ENCODE data around the gene PLPP4. TPM values are rescaled to one million over a fixed set of nuclear protein-coding genes. Genes with fewer than 3 reads are reported as not detected.

Gene PLPP4
- total RNA-seq, 1 donor from 2014 or later: 2.5 TPM

DNA sequence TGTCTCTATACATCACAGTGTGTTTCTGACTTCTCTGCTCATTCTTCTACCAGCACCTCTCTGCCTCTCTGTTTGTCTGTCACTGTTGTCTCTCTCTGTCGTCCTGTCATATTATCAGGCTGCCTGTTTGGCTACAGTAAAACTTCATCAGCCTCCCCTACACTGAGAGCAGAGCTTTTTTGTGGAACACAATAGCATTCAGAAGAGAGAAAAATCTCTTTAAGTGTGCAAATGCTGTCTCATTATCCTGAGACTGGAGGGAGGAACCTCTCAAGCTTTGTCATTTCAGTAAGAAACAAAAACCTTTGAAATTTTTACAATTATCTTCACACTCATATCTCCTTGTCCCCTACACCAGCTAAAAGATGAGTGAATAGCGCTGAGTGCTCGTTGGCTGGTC is 148.4 kb downstream of the PLPP4 start:
- Histone ChIP-seq H3K4me1 (no peaks in the 10 kb centered on the region), H3K9me3 (no peaks in the 10 kb centered on the region), H3K27ac (no peak overlapping the region), H3K36me3 (no peaks in the 10 kb centered on the region), H3K4me3 (no peak overlapping the region), H3K27me3 (no peaks in the 10 kb centered on the region)
- no peak for TF ChIP-seq CTCF (IDR thresholded peaks at IDR 0.05)
- no peak for TF ChIP-seq POLR2AphosphoS5 (IDR thresholded peaks at IDR 0.05; ENCODE audit: insufficient read depth in 1 of 2, low read depth in 1 of 2)
- TF ChIP-seq POLR2A (IDR thresholded peaks at IDR 0.05): no peak
- DNase-seq (ENCODE audit: extremely low spot score in 2 of 2): no peak
- intact Hi-C loops (cut with DNase I): no loop called here

- intact Hi-C loops (cut with DNase I): no loop called here
- no peak for TF ChIP-seq POLR2A (IDR thresholded peaks at IDR 0.05)
- no peak for TF ChIP-seq CTCF (IDR thresholded peaks at IDR 0.05)
- TF ChIP-seq POLR2AphosphoS5 (IDR thresholded peaks at IDR 0.05; ENCODE audit: insufficient read depth in 1 of 2, low read depth in 1 of 2): no peak
- Histone ChIP-seq H3K9me3 (no peaks in the 10 kb centered on the region), H3K27ac (no peak overlapping the region), H3K36me3 (no peaks in the 10 kb centered on the region), H3K4me3 (no peak overlapping the region), H3K4me1 (no peaks in the 10 kb centered on the region), H3K27me3 (no peaks in the 10 kb centered on the region)
- DNase-seq (ENCODE audit: extremely low spot score in 2 of 2): no peak
Observed at GRCh38 chr10:120606051-120606764, 149.2 kb downstream of the PLPP4 start.

GRCh38 chr10:120607016-120607709 is 150.1 kb downstream of the PLPP4 start:
- intact Hi-C loops (cut with DNase I): no loop called here
- Histone ChIP-seq H3K27ac (no peak overlapping the region), H3K27me3 (no peaks in the 10 kb centered on the region), H3K4me1 (no peaks in the 10 kb centered on the region), H3K36me3 (no peaks in the 10 kb centered on the region), H3K4me3 (no peak overlapping the region), H3K9me3 (no peaks in the 10 kb centered on the region)
- DNase-seq (ENCODE audit: extremely low spot score in 2 of 2): peak in 1 of 2 donors; percentile 52
- TF ChIP-seq CTCF (IDR thresholded peaks at IDR 0.05) (no peak), POLR2A (IDR thresholded peaks at IDR 0.05) (no peak), POLR2AphosphoS5 (IDR thresholded peaks at IDR 0.05; ENCODE audit: insufficient read depth in 1 of 2, low read depth in 1 of 2) (no peak)

GRCh38 chr10:120607710-120608703 is 151.0 kb downstream of the PLPP4 start:
- Histone ChIP-seq H3K4me1 (no peaks in the 10 kb centered on the region), H3K27me3 (no peaks in the 10 kb centered on the region), H3K27ac (no peak overlapping the region), H3K36me3 (no peaks in the 10 kb centered on the region), H3K4me3 (no peak overlapping the region), H3K9me3 (no peaks in the 10 kb centered on the region)
- intact Hi-C loops (cut with DNase I): no loop called here
- TF ChIP-seq POLR2AphosphoS5 (IDR thresholded peaks at IDR 0.05; ENCODE audit: insufficient read depth in 1 of 2, low read depth in 1 of 2): no peak
- no peak for TF ChIP-seq CTCF (IDR thresholded peaks at IDR 0.05)
- DNase-seq (ENCODE audit: extremely low spot score in 2 of 2): peak in 1 of 2 donors; percentile 34
